Tibial nerve (tissue), 4 donors: ENCODE results near the gene ETNK2. TPM values are rescaled to one million over a fixed set of nuclear protein-coding genes. Genes with fewer than 3 reads are reported as not detected.

ENCODE experiments used
- DNase-seq, 2 donors: peaks; one replicate each; pipeline ENCODE4 v3.0.0-alpha.2; 2019; ENCODE audit warnings: low spot score in 2 of 2
- H3K27ac ChIP-seq, 4 donors: fragments of 200-600 bp; sonication (generic) in 3 of 4; one replicate each; pipeline ENCODE4 v1.5.1; 2017 to 2019; ENCODE audit warnings: mild to moderate bottlenecking in 1 of 4
- H3K27me3 ChIP-seq, 2 donors: fragments of 200-600 bp; sonication (generic) in 1 of 2; one replicate each; pipeline versions ENCODE4 v1.5.1 to v1.6.0; 2017 to 2019
- H3K36me3 ChIP-seq, 3 donors: fragments of 200-600 bp; sonication (generic); one replicate each; pipeline ENCODE4 v1.5.1; 2018 to 2019
- H3K4me1 ChIP-seq, 4 donors: fragments of 200-600 bp; sonication (generic) in 3 of 4; one replicate each; pipeline ENCODE4 v1.5.1; 2017 to 2019
- H3K4me3 ChIP-seq, 4 donors: fragments of 200-600 bp; sonication (generic) in 3 of 4; one replicate each; pipeline ENCODE4 v1.5.1; 2017 to 2019; ENCODE audit warnings: mild to moderate bottlenecking in 1 of 4, moderate library complexity in 1 of 4
- H3K9me3 ChIP-seq, 4 donors: fragments of 200-600 bp; sonication (generic) in 3 of 4; one replicate each; pipeline ENCODE4 v1.5.1; 2017 to 2019
- CTCF ChIP-seq, 5 experiments: fragments of 200-600 bp in 3 of 5; fragments of 450-650 bp in 2 of 5; sonication (generic) in 3 of 5; IDR thresholded peaks; one replicate each; pipeline ENCODE4 v1.5.1; 2016 to 2019; ENCODE audit warnings: antibody characterized with exemption in 5 of 5, mild to moderate bottlenecking in 3 of 5, moderate library complexity in 2 of 5
- EP300 ChIP-seq, 2 donors: sonication (generic); formaldehyde crosslinking; IDR thresholded peaks; one replicate each; pipeline ENCODE4 v1.6.1; 2017; ENCODE audit warnings: antibody characterized with exemption in 2 of 2, mild to moderate bottlenecking in 1 of 2
- POLR2A ChIP-seq, 2 donors: fragments of 450-650 bp; IDR thresholded peaks; one replicate each; pipeline ENCODE4 v1.6.1; 2017; ENCODE audit warnings: antibody characterized with exemption in 2 of 2, mild to moderate bottlenecking in 2 of 2, moderate library complexity in 2 of 2
- WGBS, 2 donors: methylation state at CpG; one replicate each; pipeline ENCODE4 v1.1.5; 2018; 5-methylcytosine and 5-hydroxymethylcytosine counted together
- total RNA-seq, 4 donors: library from RNA; depleted of rRNA; stranded (reverse); fragments of >200 nt; gene quantifications; one replicate each; pipeline ENCODE4 v1.1.0, GENCODE V29; 2016

Gene ETNK2
- total RNA-seq, 4 donors from 2014 or later, result 24.6 to 95.2 (median 67.8) TPM

GRCh38 chr1:204192046-204192445 is 40.2 kb upstream of the ETNK2 start:
- H3K36me3 ChIP-seq, result no peaks in the 10 kb centered on the region
- WGBS, 2 donors, result 82 to 92% methylated on average over 2 of the region's 2 CpGs
- H3K4me1 ChIP-seq, result peaks cover 0 to 12% (median 0%) of the 10 kb centered on the region in 4 donors
- no peak overlapping the region for H3K4me3 ChIP-seq
- H3K27me3 ChIP-seq, result peaks cover 0 to 49% of the 10 kb centered on the region in 2 donors
- no peak for DNase-seq
- H3K9me3 ChIP-seq, result no peaks in the 10 kb centered on the region
- TF ChIP-seq EP300 (IDR thresholded peaks at IDR 0.05), result no peak
- no peak for TF ChIP-seq CTCF (IDR thresholded peaks at IDR 0.05)
- no peak for TF ChIP-seq POLR2A (IDR thresholded peaks at IDR 0.05)
- no peak overlapping the region for H3K27ac ChIP-seq

GRCh38 chr1:204191456-204191855 is 39.6 kb upstream of the ETNK2 start:
- no peak for TF ChIP-seq CTCF (IDR thresholded peaks at IDR 0.05)
- no peak for TF ChIP-seq POLR2A (IDR thresholded peaks at IDR 0.05)
- TF ChIP-seq EP300 (IDR thresholded peaks at IDR 0.05), result no peak
- no peak overlapping the region for H3K27ac ChIP-seq
- no peaks in the 10 kb centered on the region for H3K36me3 ChIP-seq
- WGBS, 2 donors, result 70 to 81% methylated on average over 7 of the region's 7 CpGs
- H3K9me3 ChIP-seq, result no peaks in the 10 kb centered on the region
- H3K27me3 ChIP-seq, result peaks cover 0 to 55% of the 10 kb centered on the region in 2 donors
- H3K4me3 ChIP-seq, result no peak overlapping the region
- no peak for DNase-seq
- H3K4me1 ChIP-seq, result peaks cover 0 to 12% (median 0%) of the 10 kb centered on the region in 4 donors

- Histone ChIP-seq H3K27me3 (peaks cover 0 to 54% of the 10 kb centered on the region in 2 donors), H3K4me1 (peaks cover 0 to 12% (median 0%) of the 10 kb centered on the region in 4 donors), H3K9me3 (no peaks in the 10 kb centered on the region), H3K36me3 (no peaks in the 10 kb centered on the region), H3K27ac (no peak overlapping the region), H3K4me3 (peak overlapping the region; percentile 14 to 30 (median 23))
- no peak for DNase-seq
- 21 to 22% methylated on average over 30 to 31 of the region's 44 CpGs for WGBS, 2 donors
- TF ChIP-seq CTCF (IDR thresholded peaks at IDR 0.05), result no peak
- no peak for TF ChIP-seq POLR2A (IDR thresholded peaks at IDR 0.05)
- no peak for TF ChIP-seq EP300 (IDR thresholded peaks at IDR 0.05)
Observed at GRCh38 chr1:204190212-204191211, 38.7 kb upstream of the ETNK2 start.

- peaks cover 0 to 56% of the 10 kb centered on the region in 2 donors for H3K27me3 ChIP-seq
- 80 to 81% methylated on average over 11 of the region's 11 CpGs for WGBS, 2 donors
Observed at GRCh38 chr1:204188959-204189639, 37.3 kb upstream of the ETNK2 start.

More at GRCh38 chr1:204188959-204189639, 37.3 kb upstream of the ETNK2 start:
- TF ChIP-seq CTCF (IDR thresholded peaks at IDR 0.05), result no peak
- TF ChIP-seq POLR2A (IDR thresholded peaks at IDR 0.05), result no peak
- no peak for TF ChIP-seq EP300 (IDR thresholded peaks at IDR 0.05)
- Histone ChIP-seq H3K4me3 (no peak overlapping the region), H3K9me3 (no peaks in the 10 kb centered on the region), H3K27ac (no peak overlapping the region), H3K4me1 (peaks cover 0 to 12% (median 0%) of the 10 kb centered on the region in 4 donors), H3K36me3 (no peaks in the 10 kb centered on the region)
- DNase-seq, result no peak
